ENCODE data around the gene FEN1. TPM values are rescaled to one million over a fixed set of nuclear protein-coding genes. Genes with fewer than 3 reads are reported as not detected.
A peak's percentile ranks its signal among the peaks of the same experiment; 100 is the strongest.

Gene FEN1
- total RNA-seq, 1 donor from 2014 or later, result 9.6 TPM

- Histone ChIP-seq H3K4me3 (peak overlapping the region; percentile 38 to 55), H3K27me3 (no peaks in the 10 kb centered on the region), H3K9me3 (no peaks in the 10 kb centered on the region), H3K4me1 (peaks cover 7% of the 10 kb centered on the region), H3K36me3 (no peaks in the 10 kb centered on the region), H3K27ac (no peak overlapping the region)
- intact Hi-C loops (cut with DNase I), result no loop called here
- DNase-seq (ENCODE audit: extremely low spot score in 2 of 2), result no peak
- TF ChIP-seq POLR2AphosphoS5 (IDR thresholded peaks at IDR 0.05; ENCODE audit: insufficient read depth in 1 of 2, low read depth in 1 of 2), result no peak
- no peak for TF ChIP-seq POLR2A (IDR thresholded peaks at IDR 0.05)
- no peak for TF ChIP-seq CTCF (IDR thresholded peaks at IDR 0.05)
Measured at GRCh38 chr11:61752925-61753521, 39.7 kb upstream of the FEN1 start.

GRCh38 chr11:61753672-61754071, 39.0 kb upstream of the FEN1 start:
- no peaks in the 10 kb centered on the region for H3K9me3 ChIP-seq
- no peaks in the 10 kb centered on the region for H3K36me3 ChIP-seq
- peaks cover 6% of the 10 kb centered on the region for H3K4me1 ChIP-seq
- TF ChIP-seq CTCF (IDR thresholded peaks at IDR 0.05) (no peak), POLR2AphosphoS5 (IDR thresholded peaks at IDR 0.05; ENCODE audit: insufficient read depth in 1 of 2, low read depth in 1 of 2) (no peak), POLR2A (IDR thresholded peaks at IDR 0.05) (no peak)
- H3K27me3 ChIP-seq, result no peaks in the 10 kb centered on the region
- intact Hi-C loops (cut with DNase I), result no loop called here
- H3K4me3 ChIP-seq, result no peak overlapping the region
- no peak for DNase-seq (ENCODE audit: extremely low spot score in 2 of 2)
- no peak overlapping the region for H3K27ac ChIP-seq

GRCh38 chr11:61754534-61755482, 37.9 kb upstream of the FEN1 start:
- Histone ChIP-seq H3K27ac (no peak overlapping the region), H3K27me3 (no peaks in the 10 kb centered on the region), H3K36me3 (no peaks in the 10 kb centered on the region), H3K4me1 (peaks cover 6% of the 10 kb centered on the region), H3K9me3 (no peaks in the 10 kb centered on the region), H3K4me3 (no peak overlapping the region)
- no peak for DNase-seq (ENCODE audit: extremely low spot score in 2 of 2)
- intact Hi-C loops (cut with DNase I), result no loop called here
- TF ChIP-seq POLR2A (IDR thresholded peaks at IDR 0.05) (no peak), CTCF (IDR thresholded peaks at IDR 0.05) (no peak), POLR2AphosphoS5 (IDR thresholded peaks at IDR 0.05; ENCODE audit: insufficient read depth in 1 of 2, low read depth in 1 of 2) (no peak)

- no peak for DNase-seq (ENCODE audit: extremely low spot score in 2 of 2)
- TF ChIP-seq CTCF (IDR thresholded peaks at IDR 0.05), result no peak
- TF ChIP-seq POLR2A (IDR thresholded peaks at IDR 0.05), result no peak
- TF ChIP-seq POLR2AphosphoS5 (IDR thresholded peaks at IDR 0.05; ENCODE audit: insufficient read depth in 1 of 2, low read depth in 1 of 2), result no peak
- intact Hi-C loops (cut with DNase I), result no loop called here
Measured at GRCh38 chr11:61756147-61756451, 36.6 kb upstream of the FEN1 start.

More at GRCh38 chr11:61756147-61756451, 36.6 kb upstream of the FEN1 start:
- Histone ChIP-seq H3K36me3 (no peaks in the 10 kb centered on the region), H3K9me3 (no peaks in the 10 kb centered on the region), H3K27ac (no peak overlapping the region), H3K27me3 (no peaks in the 10 kb centered on the region), H3K4me3 (no peak overlapping the region), H3K4me1 (peaks cover 6% of the 10 kb centered on the region)

All from vagina (tissue), 2 donors.